Right lung (tissue), 5 donors: Measurements from ENCODE around the gene GPR137. TPM values are rescaled to one million over a fixed set of nuclear protein-coding genes. Genes with fewer than 3 reads are reported as not detected.
A peak's percentile ranks its signal among the peaks of the same experiment; 100 is the strongest.
"Not testable (repeated sequence)": the region's sequence is repeated elsewhere in the genome, so short reads cannot be mapped to it uniquely, and the experiment has no call there.

Experiments
- DNase-seq, 2 donors: peaks; one replicate each; pipeline ENCODE4 v3.0.0-alpha.2; 2013
- polyA plus RNA-seq, 5 donors: library from polyadenylated mRNA; unstranded; fragments of 120-200 nt; gene quantifications; one replicate each; pipeline versions ENCODE4 v1.2.1 to v1.2.3, GENCODE V29; 2013; ENCODE audit warnings: inconsistent platforms in 1 of 5, low replicate concordance in 1 of 5; ENCODE audit not compliant: insufficient read length in 5 of 5, insufficient read depth in 1 of 5

Gene GPR137
- polyA plus RNA-seq, 5 donors: 19.2 to 43.8 (median 30.9) TPM

DNA sequence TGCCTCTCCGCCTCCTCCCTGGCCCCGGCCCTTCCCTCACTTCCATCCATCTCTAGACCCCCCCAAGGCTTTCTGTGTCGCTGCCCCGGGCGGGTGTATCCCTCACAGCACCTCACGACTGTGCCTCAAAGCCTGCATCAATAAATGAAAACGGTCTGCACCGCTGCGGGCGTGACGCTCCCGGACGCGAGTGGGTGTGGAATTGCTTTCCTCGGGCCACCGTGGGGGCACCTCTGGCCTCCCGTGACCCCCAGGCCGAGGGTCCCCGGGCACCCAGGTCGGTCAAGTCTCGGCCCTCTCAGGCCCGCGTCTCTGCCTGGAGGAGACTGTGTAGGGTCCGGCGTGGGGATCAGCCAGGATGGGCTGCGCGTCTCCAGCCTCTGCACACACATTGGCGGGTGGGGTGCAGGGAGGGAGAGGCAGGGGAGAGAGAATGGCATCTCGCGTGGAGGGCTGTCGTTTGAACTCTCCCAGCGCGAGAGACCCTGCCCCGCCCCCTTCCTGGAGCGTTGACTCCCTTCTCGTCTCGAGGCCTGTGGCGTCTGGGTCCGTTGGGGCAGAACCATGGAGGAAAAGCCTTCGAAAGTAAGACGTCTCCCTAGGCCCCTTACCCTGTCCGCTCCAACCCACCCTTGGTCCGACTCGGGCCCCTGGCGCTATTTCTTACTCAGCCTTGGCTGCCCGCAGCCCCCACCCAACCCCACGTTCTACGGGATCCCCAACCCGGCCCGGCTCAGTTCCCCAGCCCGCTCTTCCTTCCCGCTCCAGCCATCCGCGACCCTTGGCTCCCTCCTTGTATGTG lies 14.4 kb downstream of the GPR137 start, which contains the start of gene CATSPERZ:
Gene CATSPERZ (plus strand): TSS at position 512 of the 802 bp plus-strand sequence. CDS start 53 bp downstream, at position 565.
- DNase-seq: no peak

DNA sequence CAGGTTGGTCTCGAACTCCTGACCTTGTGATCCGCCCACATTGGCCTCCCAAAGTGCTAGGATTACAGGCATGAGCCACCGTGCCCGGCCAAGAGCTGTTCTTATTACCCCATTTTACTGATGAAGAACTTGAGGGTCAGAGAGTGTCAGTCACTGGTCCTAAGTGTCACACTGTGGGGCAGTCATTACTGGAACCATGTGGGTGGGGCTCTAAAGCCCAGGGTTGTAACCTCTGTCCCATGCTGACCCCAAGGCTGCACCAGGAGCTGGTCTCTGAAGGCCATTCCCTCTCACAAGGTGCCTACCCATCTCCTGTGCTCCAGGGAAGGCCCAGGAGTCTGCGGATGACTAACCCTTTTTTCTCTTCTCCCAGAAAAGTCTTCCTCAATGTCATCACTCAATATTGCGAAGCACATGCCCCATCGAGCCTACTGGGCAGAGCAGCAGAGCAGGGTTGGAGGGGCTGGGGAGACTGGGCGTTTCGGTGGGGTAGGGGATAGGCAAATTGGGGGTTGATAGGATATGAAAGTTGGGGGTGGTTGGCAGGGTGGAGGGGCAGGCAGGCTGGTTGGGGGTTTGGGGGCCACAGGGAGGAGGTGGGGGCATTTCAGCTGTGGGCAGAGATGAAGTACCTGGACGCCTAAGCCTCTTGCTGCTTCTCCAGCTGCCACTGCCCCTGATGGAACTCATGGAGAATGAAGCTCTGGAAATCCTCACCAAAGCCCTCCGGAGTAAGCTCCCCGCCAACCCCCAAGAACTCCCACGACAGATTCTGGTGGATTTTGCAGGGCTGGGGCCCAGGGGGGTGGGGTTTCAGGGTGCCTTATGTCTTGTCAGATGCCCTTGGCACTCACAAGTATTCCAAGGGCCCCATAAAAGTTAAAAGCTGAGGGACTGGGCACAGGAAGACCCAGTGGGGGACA lies 17.7 kb downstream of the GPR137 start:
- DNase-seq: no peak

DNA sequence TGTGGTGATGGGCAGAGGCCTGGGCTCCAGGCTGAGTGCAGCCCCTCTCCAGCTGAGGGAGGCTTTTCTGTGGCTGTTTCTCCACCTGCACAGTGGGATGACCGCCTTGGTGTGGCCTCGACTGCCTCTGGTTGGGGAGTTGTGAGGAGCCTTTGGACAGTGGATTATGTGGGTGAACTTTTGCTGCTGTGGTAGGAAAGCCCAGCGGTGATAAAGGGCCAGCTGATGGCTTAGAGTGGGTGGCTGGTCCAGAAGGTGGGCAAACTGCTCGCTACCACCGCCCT lies 18.3 kb downstream of the GPR137 start:
- DNase-seq: no peak

DNA sequence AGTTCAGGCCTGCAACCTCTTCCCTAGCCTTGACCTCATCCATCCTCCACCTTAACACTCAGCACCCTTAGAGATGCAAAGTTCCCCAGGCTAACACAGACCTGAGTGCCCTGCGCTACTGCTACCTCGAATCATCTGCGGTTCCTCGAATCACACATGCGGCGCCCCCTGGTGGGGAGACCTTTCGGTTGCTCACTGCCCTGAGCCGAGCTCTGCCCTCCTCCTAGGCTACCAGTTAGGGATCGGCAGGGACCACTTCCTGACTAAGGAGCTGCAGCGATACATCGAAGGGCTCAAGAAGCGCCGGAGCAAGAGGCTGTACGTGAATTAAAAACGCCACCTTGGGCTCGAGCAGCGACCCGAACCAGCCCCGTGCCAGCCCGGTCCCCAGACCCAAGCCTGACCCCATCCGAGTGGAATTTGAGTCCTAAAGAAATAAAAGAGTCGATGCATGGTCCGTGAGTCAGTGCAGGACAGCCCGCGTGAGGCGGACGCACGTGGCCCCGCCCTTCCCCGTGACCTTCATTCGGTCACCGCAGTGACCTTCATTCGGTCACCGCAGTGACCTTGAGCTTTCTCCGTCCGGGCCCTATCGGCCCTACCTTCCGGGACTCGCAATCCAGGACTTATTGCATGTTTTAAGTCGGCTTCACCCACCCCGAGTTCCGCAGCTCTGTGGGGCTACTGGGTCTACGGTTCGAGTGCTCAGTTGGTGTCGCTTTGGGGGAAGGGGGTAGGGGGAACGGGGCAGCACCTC lies 18.8 kb downstream of the GPR137 start:
- DNase-seq: peak; percentile 76 to 79

DNA sequence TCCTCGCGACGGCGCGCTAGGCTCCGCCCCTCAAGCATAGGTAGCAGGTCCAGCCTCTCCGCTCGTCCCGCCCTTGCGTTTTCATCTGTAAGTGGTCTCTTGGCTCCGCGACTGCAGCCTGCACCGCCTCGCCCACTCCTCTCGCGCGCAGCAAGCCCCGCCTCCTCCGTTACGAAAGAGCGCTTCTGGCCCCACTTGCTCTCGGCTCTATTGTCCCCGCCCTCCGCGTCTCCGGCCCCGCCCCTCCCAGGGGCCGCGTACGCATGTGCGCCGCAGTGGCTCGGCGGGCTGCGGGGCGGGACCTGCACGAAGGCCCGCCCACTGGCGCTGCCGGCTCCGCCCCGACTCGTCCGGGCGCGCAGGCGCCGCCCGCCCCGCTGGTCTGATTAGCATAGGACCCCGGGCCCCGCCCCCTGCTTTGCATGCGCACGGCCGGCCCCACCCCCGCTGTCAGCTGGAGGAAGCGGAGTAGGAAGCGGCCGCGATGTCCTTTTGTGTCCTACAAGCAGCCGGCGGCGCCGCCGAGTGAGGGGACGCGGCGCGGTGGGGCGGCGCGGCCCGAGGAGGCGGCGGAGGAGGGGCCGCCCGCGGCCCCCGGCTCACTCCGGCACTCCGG lies 19.5 kb downstream of the GPR137 start, which contains the start of gene ESRRA:
Gene ESRRA (plus strand): TSS at position 450 of the 616 bp plus-strand sequence. CDS start 1,656 bp downstream, outside the sequence.
- DNase-seq: peak; percentile 98 to 99

DNA sequence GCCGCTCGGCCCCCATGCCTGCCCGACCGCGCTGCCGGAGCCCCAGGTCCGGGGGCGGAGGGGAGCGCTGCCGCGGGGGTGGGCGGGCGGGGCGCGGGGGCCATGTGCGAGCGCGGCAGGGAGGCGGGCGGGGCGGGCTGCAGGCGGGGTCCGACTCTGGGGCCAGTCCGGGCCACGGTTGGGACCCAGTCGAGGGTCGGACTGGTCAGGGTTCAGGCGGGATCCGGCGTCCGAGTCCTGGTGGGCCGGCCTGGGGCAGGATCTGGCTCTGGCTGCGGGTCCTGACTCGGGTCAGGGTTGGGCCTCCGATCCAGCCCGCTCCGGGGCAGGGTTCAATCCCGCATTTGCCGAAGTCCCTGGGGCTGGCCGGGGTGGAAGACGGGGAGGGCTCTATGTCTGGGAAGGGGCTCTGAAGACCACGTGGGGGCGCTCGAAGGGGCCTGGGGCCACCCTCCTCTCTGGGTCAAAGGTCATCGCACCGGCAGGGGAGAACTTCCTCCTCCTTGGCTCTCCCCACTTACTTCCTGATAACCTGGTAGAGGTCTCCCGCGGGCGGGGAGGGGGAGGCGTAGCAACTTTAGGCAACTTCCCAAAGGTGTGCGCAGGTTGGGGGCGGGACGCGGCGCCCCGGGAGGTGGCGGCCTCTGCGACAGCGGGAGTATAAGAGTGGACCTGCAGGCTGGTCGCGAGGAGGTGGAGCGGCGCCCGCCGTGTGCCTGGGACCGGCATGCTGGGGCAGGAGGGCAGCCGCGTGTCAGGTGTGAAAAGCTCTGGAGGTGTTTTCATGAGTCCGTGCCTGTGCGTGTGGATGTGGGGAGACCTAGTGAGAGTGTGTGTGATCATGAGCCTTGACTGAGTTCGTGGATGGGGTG lies 20.3 kb downstream of the GPR137 start:
- no peak for DNase-seq

DNA sequence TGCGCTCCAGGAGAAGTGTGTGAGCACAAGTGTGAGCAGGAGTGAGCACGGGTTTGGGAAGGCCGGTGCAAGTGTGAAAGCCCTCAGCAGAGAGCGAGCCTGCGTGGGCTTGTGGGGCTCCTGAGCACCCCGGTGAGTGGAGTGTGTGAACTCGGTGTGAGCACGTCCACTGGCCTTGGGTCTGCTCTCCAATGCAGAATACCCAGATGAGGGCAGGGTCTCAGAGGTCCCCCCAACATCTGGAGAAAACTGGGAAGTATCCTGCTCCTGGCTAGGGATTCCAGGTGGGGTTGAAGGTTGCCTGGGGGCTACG lies 20.9 kb downstream of the GPR137 start:
- no peak for DNase-seq

DNA sequence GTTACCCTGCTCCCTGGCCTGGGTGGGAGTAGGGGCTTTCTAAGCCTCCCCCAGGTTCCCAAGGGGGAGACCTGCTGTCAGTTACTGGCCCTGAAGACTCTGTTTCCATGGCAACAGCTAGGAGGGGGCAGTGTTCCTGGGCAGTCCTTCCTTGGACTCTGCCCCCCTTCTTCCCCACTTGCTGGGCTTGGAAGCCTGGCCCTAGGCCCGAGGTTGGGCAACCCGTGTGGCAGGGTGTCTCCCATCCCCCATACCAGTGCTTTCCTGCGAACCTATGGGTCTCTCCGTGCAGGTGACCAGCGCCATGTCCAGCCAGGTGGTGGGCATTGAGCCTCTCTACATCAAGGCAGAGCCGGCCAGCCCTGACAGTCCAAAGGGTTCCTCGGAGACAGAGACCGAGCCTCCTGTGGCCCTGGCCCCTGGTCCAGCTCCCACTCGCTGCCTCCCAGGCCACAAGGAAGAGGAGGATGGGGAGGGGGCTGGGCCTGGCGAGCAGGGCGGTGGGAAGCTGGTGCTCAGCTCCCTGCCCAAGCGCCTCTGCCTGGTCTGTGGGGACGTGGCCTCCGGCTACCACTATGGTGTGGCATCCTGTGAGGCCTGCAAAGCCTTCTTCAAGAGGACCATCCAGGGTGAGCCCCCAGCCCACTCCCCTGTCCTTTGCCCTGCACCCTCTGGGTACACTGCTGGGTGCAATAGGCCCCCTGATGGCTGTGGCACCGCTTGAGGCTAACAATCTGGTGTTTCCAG lies 21.4 kb downstream of the GPR137 start:
- DNase-seq: no peak

DNA sequence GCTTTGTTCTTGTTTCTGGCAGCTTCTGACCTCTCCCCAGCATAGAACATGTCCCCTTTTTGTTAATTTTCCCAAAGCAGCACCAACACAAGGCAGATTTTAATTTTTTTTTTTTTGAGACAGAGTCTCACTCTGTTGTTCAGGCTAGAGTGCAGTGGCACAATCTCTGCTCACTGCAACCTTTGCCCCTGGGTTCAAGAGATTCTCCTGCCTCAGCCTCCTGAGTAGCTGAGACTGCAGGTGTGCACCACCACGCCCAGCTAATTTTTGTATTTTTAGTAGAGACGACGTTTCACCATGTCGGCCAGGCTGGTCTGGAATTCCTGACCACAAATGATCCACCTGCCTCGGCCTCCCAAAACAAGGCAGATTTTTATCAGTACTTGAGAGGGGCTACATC lies 22.1 kb downstream of the GPR137 start:
- DNase-seq: not testable (repeated sequence)

DNA sequence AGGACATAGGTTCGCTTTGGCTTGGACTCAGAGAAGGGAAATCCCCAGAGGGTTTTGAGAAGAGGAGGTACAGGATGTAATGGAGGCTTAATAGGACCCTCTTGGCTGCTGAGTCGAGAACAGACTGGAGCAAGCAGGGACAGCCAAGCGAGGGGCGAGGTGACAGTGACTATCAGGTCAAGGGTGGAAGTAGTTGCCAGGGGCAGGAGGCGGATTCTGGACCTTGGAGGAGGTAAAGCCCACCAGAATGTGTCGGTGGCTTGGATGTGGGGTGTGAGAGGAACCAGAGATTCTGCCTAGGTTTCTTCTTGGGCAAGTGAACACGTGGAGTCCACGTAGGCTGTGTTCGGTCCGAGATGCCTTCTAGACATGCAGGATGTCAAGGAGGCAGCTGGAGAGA lies 27.3 kb downstream of the GPR137 start:
- DNase-seq: no peak

DNA sequence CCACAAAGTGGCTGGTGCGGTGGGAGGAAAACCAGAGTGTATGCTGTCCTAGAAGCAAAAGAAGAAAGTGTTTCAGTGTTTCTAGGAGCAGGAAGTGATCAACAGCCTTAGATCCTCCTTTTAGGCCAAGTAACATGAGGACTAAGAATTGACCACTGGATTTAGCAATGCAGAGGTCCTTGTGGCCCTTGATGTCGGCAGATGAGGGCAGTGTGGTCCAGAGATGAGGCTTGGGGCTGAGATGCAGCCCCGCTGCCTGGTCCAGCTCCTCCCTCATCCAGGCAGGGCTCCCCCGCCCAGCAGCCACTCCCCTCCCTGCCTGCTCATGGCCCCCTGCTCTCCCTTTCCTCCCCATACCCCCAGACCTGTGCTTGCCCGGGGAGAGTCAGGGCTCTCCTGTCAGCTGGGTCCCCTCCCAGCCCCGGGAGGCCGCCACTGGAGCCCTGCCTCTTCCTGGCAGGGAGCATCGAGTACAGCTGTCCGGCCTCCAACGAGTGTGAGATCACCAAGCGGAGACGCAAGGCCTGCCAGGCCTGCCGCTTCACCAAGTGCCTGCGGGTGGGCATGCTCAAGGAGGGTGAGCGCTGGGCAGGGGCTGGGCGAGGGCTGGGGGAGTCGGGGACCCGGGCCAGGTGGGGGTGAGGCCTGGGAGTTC lies 28.0 kb downstream of the GPR137 start:
- DNase-seq: no peak

DNA sequence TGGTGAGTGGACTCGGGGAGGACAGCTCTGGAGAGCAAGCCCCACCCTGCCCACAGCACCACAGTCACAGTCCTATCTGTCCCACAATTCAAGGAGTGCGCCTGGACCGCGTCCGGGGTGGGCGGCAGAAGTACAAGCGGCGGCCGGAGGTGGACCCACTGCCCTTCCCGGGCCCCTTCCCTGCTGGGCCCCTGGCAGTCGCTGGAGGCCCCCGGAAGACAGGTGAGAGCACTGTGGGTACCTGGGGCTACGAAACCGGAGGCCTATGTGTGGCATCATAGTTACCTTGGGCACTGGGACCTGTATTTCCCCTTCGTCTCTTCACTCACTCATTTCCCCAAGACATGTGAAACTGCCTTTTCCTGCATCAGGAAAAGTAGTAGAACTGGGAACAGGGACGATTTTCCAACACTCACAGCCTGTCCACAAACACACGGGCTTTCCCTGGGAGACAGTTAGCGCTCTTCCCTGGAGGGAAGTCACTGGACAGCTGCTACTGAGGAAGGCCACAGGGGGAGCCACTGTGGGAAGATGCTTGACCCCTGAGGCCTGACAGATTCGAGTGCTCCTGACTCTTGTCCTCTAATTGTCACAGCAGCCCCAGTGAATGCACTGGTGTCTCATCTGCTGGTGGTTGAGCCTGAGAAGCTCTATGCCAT lies 28.6 kb downstream of the GPR137 start:
- DNase-seq: no peak

DNA sequence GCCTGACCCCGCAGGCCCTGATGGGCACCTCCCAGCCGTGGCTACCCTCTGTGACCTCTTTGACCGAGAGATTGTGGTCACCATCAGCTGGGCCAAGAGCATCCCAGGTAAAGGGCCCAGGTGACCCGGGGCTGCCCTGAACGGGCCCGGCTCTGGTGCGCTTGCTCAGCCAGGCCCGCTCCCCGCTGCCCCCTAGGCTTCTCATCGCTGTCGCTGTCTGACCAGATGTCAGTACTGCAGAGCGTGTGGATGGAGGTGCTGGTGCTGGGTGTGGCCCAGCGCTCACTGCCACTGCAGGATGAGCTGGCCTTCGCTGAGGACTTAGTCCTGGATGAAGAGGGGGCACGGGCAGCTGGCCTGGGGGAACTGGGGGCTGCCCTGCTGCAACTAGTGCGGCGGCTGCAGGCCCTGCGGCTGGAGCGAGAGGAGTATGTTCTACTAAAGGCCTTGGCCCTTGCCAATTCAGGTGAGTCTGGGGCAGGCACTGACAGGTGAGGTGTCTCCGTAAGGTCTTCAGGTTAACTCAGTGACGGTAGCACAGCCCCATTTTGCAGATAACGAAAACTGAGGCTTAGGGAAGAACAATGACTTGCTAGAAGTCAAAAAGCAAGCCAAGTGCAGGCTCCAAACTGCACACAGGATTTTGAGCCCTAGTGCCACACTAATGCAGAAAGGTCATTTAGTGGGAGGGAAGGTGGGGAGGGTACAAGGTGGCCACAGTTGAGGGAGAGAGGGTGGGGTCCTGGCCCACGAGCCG lies 29.3 kb downstream of the GPR137 start:
- no peak for DNase-seq

DNA sequence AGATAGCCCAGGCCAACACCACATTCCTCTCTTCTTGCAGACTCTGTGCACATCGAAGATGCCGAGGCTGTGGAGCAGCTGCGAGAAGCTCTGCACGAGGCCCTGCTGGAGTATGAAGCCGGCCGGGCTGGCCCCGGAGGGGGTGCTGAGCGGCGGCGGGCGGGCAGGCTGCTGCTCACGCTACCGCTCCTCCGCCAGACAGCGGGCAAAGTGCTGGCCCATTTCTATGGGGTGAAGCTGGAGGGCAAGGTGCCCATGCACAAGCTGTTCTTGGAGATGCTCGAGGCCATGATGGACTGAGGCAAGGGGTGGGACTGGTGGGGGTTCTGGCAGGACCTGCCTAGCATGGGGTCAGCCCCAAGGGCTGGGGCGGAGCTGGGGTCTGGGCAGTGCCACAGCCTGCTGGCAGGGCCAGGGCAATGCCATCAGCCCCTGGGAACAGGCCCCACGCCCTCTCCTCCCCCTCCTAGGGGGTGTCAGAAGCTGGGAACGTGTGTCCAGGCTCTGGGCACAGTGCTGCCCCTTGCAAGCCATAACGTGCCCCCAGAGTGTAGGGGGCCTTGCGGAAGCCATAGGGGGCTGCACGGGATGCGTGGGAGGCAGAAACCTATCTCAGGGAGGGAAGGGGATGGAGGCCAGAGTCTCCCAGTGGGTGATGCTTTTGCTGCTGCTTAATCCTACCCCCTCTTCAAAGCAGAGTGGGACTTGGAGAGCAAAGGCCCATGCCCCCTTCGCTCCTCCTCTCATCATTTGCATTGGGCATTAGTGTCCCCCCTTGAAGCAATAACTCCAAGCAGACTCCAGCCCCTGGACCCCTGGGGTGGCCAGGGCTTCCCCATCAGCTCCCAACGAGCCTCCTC lies 30.2 kb downstream of the GPR137 start:
- DNase-seq: not testable (repeated sequence)

DNA sequence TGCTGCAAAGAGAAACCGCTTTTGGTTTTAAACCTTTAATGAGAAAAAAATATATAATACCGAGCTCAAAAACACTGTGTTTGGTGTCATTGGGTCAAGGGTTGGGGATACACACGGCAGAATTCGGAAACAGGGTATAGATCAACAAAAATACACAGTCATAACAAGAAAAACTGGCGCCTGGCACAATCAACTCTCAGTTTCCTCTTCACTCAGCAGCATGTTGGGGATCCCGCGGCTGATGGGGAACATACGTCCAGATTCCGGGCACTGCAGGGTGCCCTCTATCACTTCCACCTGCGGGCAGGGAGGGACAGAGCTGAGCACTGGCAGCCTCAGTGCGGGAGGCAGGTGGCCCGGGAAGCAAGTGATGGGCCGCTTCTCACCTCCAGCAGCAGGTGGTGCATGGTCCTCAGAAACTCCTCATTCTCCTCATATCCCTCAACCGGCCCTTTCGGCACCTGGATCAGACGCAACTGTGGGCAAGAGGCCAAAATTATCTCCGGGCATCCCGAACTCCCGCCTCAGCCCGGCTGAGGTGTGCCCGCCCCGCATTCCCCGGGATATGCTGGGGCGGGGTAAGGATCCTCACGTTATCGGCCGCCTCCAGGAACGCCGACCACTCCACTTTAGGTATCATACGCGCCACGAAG lies 31.1 kb downstream of the GPR137 start:
- no peak for DNase-seq

DNA sequence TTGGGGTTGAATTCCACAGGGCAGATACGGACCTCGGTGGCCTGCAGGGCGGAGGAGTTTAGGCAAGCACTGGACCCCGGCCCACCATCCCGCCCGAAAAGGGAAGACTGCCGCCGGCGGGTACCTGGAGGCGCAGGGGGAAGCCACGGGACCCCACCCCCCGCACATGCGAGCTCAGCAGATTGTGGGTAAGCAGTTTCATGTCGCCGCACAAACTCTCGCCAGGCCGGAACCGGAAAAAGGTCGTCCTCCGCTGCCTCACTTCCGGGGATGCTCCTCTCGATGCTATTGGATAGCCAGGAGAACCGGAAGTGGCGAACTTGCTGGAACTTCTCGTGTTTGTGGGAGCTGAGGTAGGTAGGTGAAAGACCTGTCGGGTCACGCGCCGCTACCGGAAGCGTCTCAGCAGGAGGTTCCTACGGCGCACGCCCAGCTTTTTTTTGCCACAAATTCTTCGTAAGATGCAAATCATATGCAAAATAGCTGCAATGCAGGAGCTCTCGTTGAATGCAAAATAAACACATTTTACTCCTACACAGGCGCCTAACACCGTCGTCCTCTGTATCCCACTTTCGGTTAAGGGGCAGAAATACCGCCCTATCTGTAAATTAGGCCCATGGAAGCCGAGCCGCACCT lies 31.8 kb downstream of the GPR137 start, which contains the start of gene TRMT112:
Gene TRMT112 (minus strand): TSS at position 235 of the 636 bp plus-strand sequence. CDS start 33 bp downstream, at position 202.
- DNase-seq: peak; percentile 91 to 95
